Fibroblast of skin of left biceps (primary cell): Measurements from ENCODE around the gene PPP5C.
"Not testable (repeated sequence)": the region's sequence is repeated elsewhere in the genome, so short reads cannot be mapped to it uniquely, and the experiment has no call there.

Experiments used
- DNase-seq, 2 experiments: peaks; one replicate each; pipeline ENCODE4 v3.0.0-alpha.2; 2013; ENCODE audit warnings: low read depth in 2 of 2

Gene PPP5C

GRCh38 chr19:46429999-46430398 is 83.1 kb downstream of the PPP5C start:
- DNase-seq: no peak

GRCh38 chr19:46431824-46432223 is 84.9 kb downstream of the PPP5C start:
- no peak for DNase-seq

GRCh38 chr19:46433470-46433869 is 86.6 kb downstream of the PPP5C start:
- not testable (repeated sequence) for DNase-seq

GRCh38 chr19:46435009-46435408 is 88.1 kb downstream of the PPP5C start:
- no peak for DNase-seq

GRCh38 chr19:46435689-46436088 is 88.8 kb downstream of the PPP5C start:
- DNase-seq: not testable (repeated sequence)
